ENCODE data around the gene PDGFC.
"Not testable (repeated sequence)": the region's sequence is repeated elsewhere in the genome, so short reads cannot be mapped to it uniquely, and the experiment has no call there.

PDGFC gene

DNA sequence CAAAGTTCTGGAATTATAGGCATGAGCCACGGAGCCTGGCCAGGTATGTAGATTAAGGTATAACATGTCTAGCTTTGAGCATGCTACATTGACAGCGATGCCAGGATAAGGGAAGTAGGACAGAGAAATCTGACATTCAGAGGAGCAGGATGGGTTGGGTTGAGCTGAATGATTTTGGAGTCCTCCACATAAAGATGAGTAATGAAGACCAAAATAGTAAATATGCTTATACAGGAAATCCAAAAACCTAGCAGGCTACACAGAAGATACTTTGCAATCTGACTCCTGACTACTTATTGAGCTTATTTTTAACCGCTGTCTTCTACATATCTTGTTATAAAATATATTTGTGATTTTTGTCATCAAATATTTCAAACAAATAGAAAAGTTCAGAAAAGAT lies 69.7 kb downstream of the PDGFC start:
- DNase-seq (ENCODE audit: low spot score): no peak

DNA sequence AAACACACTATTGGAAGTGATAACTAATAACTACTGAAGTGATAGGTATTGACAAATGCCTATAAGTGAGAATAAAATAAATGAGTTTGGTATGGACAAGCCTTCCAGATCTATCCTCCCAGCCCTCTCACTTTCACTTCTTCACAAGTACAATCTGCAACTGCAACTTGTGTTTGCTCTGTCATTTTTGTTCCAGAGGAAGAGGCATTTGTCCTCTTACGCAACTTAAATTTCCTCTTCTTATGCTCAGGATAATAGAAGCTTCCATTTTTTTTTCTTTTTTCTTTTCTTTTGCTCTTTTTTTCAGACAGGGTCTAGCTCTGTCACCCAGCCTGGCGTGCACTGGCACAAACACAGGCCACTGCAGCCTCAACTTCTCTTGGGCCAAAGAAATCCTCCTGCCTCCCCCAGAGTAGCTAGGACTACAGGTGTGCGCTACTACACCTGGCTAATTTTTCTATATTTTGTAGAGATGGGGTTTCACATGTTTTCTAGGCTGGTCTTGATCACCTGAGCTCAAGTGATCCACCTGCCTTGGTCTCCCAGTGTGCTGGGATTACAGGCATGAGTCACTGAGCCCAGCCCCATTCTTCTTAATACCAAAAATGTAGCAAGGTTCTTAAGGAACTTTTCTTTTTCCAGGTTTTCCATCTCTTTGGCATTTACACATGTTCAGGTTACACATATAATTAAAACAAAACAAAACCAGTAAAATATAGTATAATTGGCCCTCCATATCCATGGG lies 73.1 kb downstream of the PDGFC start:
- no peak for DNase-seq (ENCODE audit: low spot score)

DNA sequence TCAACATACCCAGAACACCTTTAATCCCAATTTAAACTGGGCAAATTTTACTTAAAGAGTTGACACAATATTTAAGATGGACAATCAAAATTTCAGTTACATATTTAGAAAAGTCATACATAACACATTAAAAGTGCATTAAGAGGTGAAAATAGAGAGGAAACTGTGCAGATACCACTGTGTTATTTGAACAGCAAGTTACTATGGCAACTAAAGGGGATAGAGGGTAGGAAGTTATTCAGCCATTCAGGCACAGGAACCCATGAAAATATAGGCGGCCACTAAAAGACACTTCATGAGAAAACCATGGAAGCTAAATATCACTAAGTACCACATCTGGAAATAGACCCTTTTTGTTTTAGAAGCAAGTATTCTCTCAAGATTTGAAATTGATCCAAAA lies 75.1 kb downstream of the PDGFC start:
- no peak for DNase-seq (ENCODE audit: low spot score)

DNA sequence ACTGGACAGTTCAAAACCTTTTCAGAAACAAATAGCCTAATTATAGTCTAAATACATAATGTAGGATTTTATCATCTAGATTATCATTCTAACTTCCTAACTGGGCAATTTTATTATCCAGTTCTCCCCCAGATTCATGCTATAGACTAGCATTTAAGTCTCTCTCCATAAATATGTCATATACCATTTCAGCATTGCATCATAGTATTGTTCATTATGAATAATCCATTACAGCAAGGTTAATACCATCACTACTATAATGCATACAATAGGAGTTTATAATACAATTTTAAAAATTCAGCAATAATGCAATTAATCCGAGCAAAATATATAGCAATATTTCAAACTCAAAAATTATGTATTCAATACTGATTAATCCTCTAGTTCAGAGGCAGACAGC lies 77.4 kb downstream of the PDGFC start:
- no peak for DNase-seq (ENCODE audit: low spot score)

- DNase-seq (ENCODE audit: low spot score): no peak
These were observed 78.8 kb downstream of the PDGFC start for GRCh38 chr4:156892805-156893204.

- DNase-seq (ENCODE audit: low spot score): no peak
These were observed 81.7 kb downstream of the PDGFC start for GRCh38 chr4:156889616-156890594.

DNA sequence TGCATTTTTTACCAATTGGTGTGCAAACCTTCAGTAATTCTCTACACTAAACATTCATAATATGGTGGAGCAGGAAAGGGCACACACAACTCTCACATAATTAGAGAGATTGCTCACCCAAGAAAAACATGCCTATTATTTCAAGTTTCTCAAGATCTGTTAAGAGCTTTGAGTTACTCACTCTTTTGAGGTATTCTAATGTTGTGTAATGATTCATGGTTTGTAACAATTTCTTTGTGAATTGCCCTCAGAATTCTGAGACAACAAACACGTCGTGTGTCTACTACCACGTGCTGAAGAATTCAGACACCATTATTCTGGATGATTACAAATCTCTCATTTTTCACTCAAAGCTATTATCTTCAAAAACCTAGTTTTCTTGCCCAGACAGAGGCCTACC lies 82.8 kb downstream of the PDGFC start:
- DNase-seq (ENCODE audit: low spot score): no peak

- DNase-seq (ENCODE audit: low spot score): no peak
These were observed 85.1 kb downstream of the PDGFC start for GRCh38 chr4:156886481-156886880.

GRCh38 chr4:156885374-156885773 lies 86.2 kb downstream of the PDGFC start:
- no peak for DNase-seq (ENCODE audit: low spot score)

DNA sequence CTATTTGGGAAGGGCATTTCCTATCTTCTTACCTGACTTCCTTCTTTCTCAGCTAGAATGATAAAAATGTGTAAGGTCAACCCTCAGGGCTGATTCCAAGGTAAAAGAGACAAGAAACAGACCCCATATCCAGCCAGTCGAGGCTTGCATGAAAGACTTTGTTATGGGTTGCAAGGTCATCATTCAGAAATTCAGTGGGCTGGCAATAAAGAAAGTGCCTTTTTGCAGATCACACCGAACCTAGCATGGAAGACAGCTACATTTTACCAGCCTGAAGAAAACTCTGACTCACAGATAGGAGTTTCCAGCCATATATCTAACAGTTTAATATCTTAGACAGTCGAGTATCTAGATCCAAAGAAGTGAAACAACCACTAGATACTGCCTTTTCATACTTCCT lies 87.4 kb downstream of the PDGFC start:
- no peak for DNase-seq (ENCODE audit: low spot score)

DNA sequence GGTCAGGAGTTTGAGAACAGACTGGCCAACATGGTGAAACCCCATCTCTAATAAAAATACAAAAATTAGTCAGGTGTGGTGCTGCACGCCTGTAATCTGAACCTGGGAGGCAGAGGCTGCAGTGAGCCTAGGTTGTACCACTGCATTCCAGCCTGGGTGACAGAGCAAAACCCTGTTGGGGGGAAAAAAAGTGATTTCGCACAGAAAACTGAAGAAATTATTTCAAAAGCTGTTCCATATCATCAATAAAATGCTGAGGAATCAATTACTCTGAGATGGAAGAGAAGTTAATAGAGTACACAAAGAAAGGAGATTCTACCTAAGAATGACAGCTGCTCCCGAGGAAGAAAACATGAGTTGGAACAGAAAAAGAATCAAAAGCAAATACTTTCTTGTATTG lies 95.9 kb downstream of the PDGFC start:
- DNase-seq (ENCODE audit: low spot score): no peak

GRCh38 chr4:156875055-156875454 lies 96.5 kb downstream of the PDGFC start:
- no peak for DNase-seq (ENCODE audit: low spot score)

DNA sequence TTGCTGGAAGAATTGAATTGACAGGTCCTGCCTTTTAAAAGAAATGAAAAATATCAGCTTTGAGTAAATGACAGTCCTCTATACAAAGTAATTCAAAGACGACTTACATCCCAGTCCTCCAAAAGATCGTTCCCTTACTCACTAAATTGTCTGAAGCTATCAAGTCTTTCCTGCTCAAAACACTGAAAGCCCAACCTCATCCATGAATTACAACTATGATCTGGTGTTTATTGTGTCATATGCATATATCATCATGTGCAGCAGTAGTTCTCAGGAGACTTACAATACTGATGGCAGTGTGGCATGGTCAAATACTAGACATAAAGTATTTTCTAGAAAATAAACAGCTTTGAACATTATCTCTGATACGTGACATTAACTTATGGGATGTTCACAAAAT lies 97.8 kb downstream of the PDGFC start:
- DNase-seq (ENCODE audit: low spot score): no peak

DNA sequence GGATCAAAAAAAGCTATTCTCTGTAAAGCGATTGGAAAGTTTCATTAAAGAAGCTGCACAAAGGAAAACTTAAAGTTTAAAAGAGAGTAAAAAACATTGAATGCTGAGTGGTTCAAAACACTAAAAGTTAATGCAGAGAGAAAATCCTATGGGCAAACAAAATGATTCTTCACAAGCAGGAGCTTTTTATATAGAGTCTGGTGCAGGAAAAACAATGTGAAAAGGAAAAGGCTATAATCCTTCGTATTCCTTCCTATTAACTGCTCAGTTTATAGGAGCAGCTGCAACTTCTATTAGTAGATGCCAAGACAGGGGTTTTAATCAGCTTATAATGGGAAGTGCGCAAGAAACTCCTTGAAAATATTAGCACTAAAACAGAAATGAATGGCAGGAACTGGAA lies 100.7 kb downstream of the PDGFC start:
- DNase-seq (ENCODE audit: low spot score): no peak

DNA sequence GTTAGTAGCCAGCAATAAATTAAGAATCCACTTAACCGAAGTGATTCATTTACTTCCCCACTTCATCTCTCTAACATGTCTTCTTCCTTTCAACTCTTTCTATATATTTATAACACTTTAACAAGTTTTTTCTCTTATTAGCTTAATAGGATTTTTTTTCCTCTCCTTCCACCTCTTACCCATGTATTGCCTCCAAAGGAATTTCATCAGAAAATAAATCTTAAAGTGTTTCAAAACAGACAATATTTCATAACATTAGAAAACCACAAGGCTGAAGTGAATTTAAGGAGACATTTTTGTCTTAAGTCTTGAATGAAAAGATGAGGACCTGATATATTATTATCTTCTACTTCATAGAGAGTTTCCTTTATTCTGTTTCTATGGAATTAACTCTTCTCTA lies 101.5 kb downstream of the PDGFC start:
- no peak for DNase-seq (ENCODE audit: low spot score)

- DNase-seq (ENCODE audit: low spot score): not testable (repeated sequence)
These were observed 105.5 kb downstream of the PDGFC start for GRCh38 chr4:156866088-156866487.

- DNase-seq (ENCODE audit: low spot score): no peak
These were observed 106.1 kb downstream of the PDGFC start for GRCh38 chr4:156865451-156865850.

DNA sequence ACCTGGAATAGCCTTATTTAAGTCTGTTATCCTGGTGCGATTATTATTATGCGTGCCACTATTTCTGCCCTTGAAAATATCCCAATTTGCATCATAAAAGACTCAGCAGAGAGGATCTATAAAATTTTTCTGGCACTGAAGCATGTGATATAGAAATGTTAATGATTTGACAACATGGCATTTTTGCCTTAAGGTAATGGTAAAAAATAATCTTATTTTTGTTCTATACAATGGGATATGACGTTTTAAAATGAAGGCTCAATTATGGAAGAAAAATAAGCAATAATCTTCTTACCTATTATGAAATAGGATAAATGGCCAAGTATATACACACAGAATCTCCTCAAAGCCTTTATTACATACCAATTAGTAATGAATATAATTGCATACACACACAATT lies 113.5 kb downstream of the PDGFC start:
- no peak for DNase-seq (ENCODE audit: low spot score)

DNA sequence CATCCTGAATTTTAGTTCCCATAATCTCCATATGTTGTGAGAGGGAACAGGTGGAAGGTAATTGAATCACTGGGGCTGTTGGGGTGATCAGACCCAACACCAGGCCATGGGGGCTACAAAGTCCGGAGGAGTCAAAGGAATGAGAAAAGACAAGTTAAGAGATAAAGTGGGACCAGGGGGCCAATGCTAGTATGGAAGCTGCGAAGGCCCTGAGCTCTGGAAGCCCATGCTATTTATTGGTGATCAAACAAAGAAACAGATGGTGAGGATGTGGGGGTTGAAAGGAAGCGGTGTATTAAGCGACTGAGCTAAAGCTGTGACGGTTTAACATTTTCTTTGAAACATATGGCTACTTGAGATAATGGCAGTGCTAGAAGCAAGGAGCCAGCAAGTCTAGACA lies 132.8 kb downstream of the PDGFC start:
- DNase-seq (ENCODE audit: low spot score): no peak

DNA sequence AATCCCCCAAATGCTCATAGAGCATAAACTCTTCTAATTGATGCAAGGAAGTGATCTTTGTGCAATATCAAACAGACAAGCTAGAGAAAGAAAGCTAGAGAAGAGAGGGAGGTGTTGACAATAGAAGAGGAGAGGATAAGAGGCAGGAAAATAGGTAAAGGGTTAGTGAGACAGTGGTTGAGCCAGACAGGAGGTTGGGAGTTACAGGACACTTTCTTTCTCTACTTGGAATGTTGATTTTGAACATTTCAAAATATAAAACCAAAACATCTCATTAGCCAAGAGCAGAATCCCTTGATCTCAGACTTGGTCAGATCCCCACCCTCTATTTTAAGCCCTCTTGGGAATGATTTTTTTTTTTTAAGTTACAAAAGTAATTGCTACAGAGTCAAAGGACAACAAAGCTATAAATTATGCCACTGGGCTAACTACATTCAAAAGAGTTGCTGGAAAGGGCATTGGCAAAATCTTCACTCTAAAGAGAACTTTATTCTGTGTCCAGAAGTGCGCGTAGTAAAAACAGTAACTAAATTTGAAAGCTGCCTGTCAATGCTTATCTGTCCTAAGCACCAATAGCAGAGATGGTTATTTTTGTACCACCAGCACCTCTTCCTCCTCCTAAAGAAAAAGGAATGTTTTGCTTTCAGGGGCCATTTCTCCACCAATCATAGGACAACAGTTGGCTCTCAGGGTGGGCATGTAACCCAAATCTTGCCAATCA lies 133.8 kb downstream of the PDGFC start:
- no peak for DNase-seq (ENCODE audit: low spot score)

DNA sequence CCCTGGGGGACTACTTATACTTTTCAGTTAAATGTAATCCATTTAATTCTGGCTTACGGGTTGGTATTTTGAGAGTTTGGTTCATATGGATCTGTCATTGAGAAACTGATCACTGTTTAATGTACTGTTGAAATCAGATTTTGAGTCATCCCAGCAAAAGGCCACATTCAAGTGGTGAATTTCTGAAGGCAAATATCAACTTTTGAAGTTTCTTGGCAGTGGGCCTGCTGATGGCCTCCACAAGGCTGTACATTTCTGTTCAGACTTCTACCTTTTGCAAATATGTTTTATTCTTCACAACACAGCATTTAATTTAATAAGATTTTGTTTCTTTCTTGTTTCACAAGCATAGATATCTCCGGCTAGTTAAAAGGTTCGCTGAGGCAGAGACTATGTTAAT lies 138.7 kb downstream of the PDGFC start:
- no peak for DNase-seq (ENCODE audit: low spot score)

- no peak for DNase-seq (ENCODE audit: low spot score)
These were observed 141.2 kb downstream of the PDGFC start for GRCh38 chr4:156830351-156830750.
